ENCODE measurements around the gene USP48.
A peak's percentile ranks its signal among the peaks of the same experiment; 100 is the strongest.

The USP48 gene

DNA sequence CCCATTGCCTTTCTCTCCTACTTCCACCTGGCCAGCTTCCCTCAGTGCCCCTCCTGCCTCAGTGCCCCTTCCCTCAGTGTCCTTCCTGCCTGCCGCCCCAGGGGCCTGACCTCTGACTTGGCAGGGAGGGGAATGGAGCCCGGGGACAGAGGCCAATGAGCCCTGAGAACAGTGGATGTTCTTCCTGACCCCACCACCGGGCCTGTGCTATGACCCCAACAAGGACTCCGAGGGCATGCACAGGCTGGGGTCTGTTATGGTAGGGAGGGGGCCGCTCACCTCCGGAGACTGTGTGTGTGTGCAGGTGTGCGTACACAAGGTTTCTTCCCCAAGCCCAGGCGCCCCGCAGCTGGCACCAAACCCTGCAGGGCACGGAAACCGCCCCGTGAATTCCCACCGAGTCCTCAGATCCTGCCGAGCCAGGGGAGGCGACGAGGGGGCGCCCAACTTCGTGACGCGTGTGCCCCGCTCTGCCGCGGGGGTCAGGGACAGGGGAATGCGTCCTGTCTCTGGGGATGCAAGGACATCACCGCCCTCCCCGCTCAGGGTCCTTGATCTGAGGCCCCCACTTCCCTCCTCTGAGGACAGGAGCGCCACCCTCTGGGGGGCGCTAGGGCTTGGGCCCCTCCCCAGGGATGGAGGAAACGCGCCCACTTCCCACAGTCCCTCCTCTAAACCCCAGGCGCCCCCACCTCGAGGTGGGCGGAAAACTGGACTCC, 114.6 kb downstream of the USP48 start:
- DNase-seq (ENCODE audit: low read depth, low spot score), result no peak
- in situ Hi-C loops (cut with HindIII; ENCODE audit: low sequenced_read_pairs), result no loop called here
- TF ChIP-seq, protein P1, sequence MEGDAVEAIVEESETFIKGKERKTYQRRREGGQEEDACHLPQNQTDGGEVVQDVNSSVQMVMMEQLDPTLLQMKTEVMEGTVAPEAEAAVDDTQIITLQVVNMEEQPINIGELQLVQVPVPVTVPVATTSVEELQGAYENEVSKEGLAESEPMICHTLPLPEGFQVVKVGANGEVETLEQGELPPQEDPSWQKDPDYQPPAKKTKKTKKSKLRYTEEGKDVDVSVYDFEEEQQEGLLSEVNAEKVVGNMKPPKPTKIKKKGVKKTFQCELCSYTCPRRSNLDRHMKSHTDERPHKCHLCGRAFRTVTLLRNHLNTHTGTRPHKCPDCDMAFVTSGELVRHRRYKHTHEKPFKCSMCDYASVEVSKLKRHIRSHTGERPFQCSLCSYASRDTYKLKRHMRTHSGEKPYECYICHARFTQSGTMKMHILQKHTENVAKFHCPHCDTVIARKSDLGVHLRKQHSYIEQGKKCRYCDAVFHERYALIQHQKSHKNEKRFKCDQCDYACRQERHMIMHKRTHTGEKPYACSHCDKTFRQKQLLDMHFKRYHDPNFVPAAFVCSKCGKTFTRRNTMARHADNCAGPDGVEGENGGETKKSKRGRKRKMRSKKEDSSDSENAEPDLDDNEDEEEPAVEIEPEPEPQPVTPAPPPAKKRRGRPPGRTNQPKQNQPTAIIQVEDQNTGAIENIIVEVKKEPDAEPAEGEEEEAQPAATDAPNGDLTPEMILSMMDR (IDR thresholded peaks at IDR 0.05; ENCODE audit: low read depth, low read length), result peak; percentile 8
- no peak overlapping the region for H3K4me3 ChIP-seq (ENCODE audit: low read depth, low read length)

DNA sequence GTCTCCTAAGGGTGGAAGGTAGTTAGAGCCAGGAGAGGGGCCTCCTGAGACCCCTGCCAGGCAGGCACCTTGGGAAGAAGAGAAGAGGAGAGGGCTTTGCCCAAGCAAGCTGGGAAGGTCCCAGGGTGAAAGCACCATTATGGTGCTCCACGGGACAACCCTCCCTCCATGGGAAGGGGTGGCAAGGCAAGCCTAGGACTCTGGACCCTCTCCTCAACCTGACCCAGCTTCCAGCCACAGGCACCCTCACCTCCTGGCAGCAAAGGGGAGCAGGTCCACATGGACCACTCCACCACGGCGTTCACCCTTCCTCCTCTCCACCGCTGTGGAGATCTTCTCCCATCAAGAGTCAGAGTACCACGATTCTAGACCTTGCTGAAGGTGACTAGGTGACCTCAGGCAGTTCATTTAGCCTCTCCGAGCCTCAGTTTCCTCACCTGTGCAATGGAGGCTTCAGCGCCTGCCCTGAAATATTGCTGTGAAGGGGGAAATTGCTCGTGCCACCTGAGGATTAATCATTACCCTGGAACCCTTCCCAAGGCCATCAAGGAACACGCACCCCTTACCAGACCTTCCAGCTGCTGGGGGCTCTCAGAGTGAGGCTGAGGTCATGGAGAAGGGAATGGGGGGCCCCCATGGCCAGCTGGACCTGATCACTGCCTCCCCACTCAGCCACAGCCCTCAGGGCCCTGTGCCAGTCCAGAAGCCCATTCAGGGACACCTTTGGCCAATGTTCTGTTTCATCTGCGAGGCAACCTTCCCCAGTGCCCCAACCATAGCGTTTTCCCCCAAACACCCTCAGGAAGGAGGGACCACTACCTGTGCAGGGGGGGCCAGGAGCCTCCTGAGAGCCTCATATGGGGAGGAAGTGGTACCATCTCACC, 115.4 kb downstream of the USP48 start:
- TF ChIP-seq, protein P1 (IDR thresholded peaks at IDR 0.05; ENCODE audit: low read depth, low read length), result no peak
- in situ Hi-C loops (cut with HindIII; ENCODE audit: low sequenced_read_pairs), result no loop called here
- no peak for DNase-seq (ENCODE audit: low read depth, low spot score)
- no peak overlapping the region for H3K4me3 ChIP-seq (ENCODE audit: low read depth, low read length)

DNA sequence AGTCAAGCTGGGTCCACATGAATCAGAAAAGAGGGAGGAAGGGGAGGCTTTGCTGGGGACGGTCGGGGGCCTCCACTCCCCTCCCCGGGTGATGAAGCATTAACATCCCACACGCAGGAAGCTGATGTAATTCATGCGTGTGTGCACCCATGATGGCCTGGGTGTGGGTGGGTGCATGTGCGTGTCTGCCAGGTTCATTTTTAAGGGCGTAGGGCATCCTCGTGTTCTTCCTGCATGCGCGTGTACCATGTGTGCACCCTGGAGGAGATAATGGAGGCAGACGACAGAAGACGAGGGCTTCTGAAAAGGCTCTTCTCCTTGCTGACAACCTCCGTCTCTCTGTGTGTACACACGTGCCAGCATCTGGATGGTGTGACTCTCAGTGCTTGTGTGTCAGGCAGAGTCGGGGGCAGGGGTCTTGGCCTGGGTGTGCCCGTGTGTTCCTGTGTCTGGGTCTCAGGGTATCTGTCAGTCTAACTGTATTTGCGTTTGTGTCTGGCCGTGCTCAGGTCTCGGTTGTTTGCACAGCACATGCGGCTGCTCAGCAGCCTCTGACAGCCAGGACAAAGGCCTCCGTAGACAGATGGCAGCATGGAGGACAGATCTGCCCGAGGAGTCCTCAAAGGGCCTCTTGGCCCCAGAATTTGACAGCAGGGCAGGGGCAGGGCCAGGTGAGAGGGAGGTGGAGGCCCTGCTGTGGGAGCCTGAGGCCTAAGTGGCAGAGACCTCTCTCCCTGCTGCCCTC, 116.2 kb downstream of the USP48 start:
- no peak overlapping the region for H3K4me3 ChIP-seq (ENCODE audit: low read depth, low read length)
- in situ Hi-C loops (cut with HindIII; ENCODE audit: low sequenced_read_pairs), result no loop called here
- DNase-seq (ENCODE audit: low read depth, low spot score), result no peak
- TF ChIP-seq, protein P1 (IDR thresholded peaks at IDR 0.05; ENCODE audit: low read depth, low read length), result no peak

DNA sequence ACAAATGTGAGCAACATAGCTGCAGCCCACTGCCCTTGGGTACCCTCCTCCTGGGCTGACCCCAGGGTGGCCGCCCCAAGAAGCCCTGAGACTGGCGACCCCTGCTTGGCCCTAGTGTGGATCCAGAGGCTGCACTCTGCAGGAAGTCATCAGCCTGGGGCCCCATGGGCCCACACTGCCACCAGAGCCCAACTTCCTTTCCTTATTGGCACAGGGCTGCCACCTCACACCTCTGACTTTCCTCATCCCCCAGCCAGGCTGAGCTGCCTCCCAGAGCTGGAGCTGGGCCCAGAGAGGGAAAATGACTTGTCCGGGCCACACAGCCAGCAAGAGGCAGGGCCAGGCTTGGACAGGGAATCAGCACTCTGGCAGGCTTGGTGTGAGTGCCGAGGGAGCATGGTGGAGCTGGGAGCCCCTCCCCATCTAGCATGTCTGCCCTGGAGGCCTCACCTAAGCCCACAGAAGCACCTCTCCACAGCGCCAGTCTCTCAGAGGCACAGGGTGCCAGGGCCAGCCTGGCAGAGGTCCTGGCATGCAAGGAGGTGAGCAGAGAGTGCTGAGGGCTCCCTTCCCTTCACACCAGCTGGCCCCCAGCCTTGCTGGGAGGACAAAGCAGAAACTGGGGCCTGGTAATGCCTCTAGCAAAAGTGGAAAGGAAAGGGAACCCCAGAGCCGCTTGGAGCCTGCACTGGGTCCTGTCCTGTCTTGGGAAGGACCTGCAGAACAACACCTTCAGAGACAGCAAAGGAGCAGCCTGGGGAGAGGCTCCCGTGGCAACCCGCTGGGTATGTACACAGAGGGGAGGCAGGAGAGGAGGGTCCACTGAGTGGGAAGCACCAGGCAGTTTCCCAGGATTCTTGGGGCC, 117.0 kb downstream of the USP48 start:
- no peak for DNase-seq (ENCODE audit: low read depth, low spot score)
- in situ Hi-C loops (cut with HindIII; ENCODE audit: low sequenced_read_pairs), result no loop called here
- TF ChIP-seq, protein P1 (IDR thresholded peaks at IDR 0.05; ENCODE audit: low read depth, low read length), result no peak
- H3K4me3 ChIP-seq (ENCODE audit: low read depth, low read length), result no peak overlapping the region

DNA sequence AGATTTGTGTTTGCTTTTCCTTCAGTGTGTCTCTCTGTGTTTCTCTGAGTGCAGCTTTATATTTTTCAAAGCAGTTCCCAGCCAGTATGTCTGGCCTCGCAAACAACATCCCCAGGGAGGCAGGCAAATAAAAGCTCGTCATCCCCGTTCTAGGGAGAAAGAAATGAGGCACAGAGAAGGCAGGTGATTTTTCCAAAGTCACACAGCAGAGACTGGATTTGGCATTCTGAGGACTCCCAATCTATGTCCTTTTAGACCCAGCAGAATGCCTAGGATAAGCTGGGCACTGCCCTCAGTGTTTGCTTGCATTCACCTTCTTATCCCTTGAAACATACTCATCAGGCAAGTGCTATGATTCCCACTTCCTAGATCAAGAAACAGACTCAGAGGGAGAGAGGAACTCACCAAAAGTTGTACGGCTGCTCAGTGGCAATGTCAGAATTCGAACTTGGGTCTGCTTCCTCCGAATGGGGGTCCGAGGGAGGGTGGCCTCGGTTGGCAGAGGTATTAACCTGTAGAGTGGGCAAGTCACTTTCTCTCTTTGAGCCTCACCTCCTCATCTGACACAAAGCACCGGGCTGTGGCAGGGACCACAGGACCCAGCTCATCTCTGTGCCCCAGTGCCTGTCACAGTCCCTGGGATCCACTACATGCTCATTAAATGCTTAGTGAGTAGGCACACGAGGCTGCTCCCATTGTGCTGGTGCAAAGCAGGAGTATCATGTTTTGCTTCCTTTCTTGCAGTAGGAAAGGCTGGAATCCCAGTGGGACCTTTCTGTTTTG, 118.0 kb downstream of the USP48 start:
- H3K4me3 ChIP-seq (ENCODE audit: low read depth, low read length), result no peak overlapping the region
- DNase-seq (ENCODE audit: low read depth, low spot score), result no peak
- TF ChIP-seq, protein P1 (IDR thresholded peaks at IDR 0.05; ENCODE audit: low read depth, low read length), result no peak
- in situ Hi-C loops (cut with HindIII; ENCODE audit: low sequenced_read_pairs), result no loop called here

Measured in astrocyte of the spinal cord (primary cell).